GM23248 (cell line): Measurements from ENCODE around the gene TRIM63. TPM values are rescaled to one million over a fixed set of nuclear protein-coding genes. Genes with fewer than 3 reads are reported as not detected.

Experiments
- DNase-seq: peaks from one replicate; pipeline ENCODE4 v3.0.0-alpha.2; 2015
- H2AFZ ChIP-seq: fragments of 200-600 bp; sonication (generic); 2 replicates; pipeline ENCODE4 v1.6.1; 2016; ENCODE audit warnings: antibody characterized with exemption
- H3F3A ChIP-seq: fragments of 200-600 bp; sonication (generic); 2 replicates; pipeline ENCODE4 v1.6.1; 2016; ENCODE audit warnings: mild to moderate bottlenecking, antibody characterized with exemption, mixed run types; ENCODE audit not compliant: insufficient read depth
- H3K27ac ChIP-seq: fragments of 200-600 bp; sonication (generic); 2 replicates; pipeline ENCODE4 v1.5.1; 2016; ENCODE audit warnings: mild to moderate bottlenecking
- H3K27me3 ChIP-seq: fragments of 200-600 bp; sonication (generic); replicated peaks from 2 replicates; pipeline ENCODE4 v1.6.1; 2016; ENCODE audit warnings: mild to moderate bottlenecking; ENCODE audit not compliant: insufficient read depth
- H3K36me3 ChIP-seq: fragments of 200-600 bp; sonication (generic); 2 replicates; pipeline ENCODE4 v1.6.1; 2016; ENCODE audit warnings: low read depth, mild to moderate bottlenecking
- H3K4me1 ChIP-seq: fragments of 200-600 bp; sonication (generic); 2 replicates; pipeline ENCODE4 v1.6.1; 2016; ENCODE audit warnings: mild to moderate bottlenecking; ENCODE audit not compliant: insufficient read depth
- H3K4me2 ChIP-seq: fragments of 200-600 bp; sonication (generic); one replicate; pipeline ENCODE4 v1.6.1; 2016; ENCODE audit warnings: mild to moderate bottlenecking; ENCODE audit not compliant: unreplicated experiment
- H3K4me3 ChIP-seq: fragments of 200-600 bp; sonication (generic); 2 replicates; pipeline ENCODE4 v1.5.1; 2016; ENCODE audit warnings: mild to moderate bottlenecking
- H3K79me2 ChIP-seq: fragments of 200-600 bp; sonication (generic); 2 replicates; pipeline ENCODE4 v1.6.1; 2016; ENCODE audit warnings: mild to moderate bottlenecking; ENCODE audit not compliant: insufficient read depth
- H3K9ac ChIP-seq: fragments of 200-600 bp; sonication (generic); 2 replicates; pipeline ENCODE4 v1.6.1; 2016; ENCODE audit warnings: mild to moderate bottlenecking
- H3K9me2 ChIP-seq: fragments of 200-600 bp; sonication (generic); 2 replicates; pipeline ENCODE4 v1.6.1; 2016; ENCODE audit warnings: mixed run types, mild to moderate bottlenecking, moderate library complexity; ENCODE audit not compliant: insufficient read depth
- H3K9me3 ChIP-seq: fragments of 200-600 bp; sonication (generic); one replicate; pipeline ENCODE4 v1.6.1; 2017; ENCODE audit warnings: low read depth
- H4K20me1 ChIP-seq: fragments of 200-600 bp; sonication (generic); 2 replicates; pipeline ENCODE4 v1.6.0; 2016; ENCODE audit not compliant: insufficient read depth
- EZH2 ChIP-seq: fragments of 200-600 bp; sonication (generic); IDR thresholded peaks from 2 replicates; pipeline ENCODE4 v1.6.1; 2018; ENCODE audit warnings: antibody characterized with exemption, mild to moderate bottlenecking; ENCODE audit not compliant: insufficient read depth, poor library complexity, severe bottlenecking
- EZH2phosphoT487 ChIP-seq: fragments of 200-600 bp; sonication (generic); IDR thresholded peaks from 2 replicates; pipeline ENCODE4 v1.6.1; 2018; ENCODE audit warnings: antibody characterized with exemption, moderate library complexity, mild to moderate bottlenecking, low read depth; ENCODE audit not compliant: insufficient read depth
- WGBS, 2 experiments: methylation state at CpG; one replicate each; pipeline ENCODE4 v1.1.6; 2015 to 2017; ENCODE audit warnings: low lambda C conversion rate in 2 of 2, low coverage in 1 of 2; ENCODE audit errors: missing lambda C conversion rate in 2 of 2; 5-methylcytosine and 5-hydroxymethylcytosine counted together
- in situ Hi-C: fragments of 300-500 bp; cut with MboI; formaldehyde crosslinking; loops from 2 replicates; pipeline ENCODE4 v1.15.0; 2020
- polyA plus RNA-seq: library from polyadenylated mRNA; unstranded; fragments of >200 nt; fragmentation: Nextera tagmentation; extraction: Ambion mirVana; gene quantifications from 2 replicates; pipeline ENCODE4 v1.2.1, GENCODE V29; 2016
- total RNA-seq: library from RNA; depleted of rRNA; stranded (reverse); fragments of >200 nt; shearing (Covaris generic); gene quantifications from 2 replicates; pipeline ENCODE4 v1.2.3, GENCODE V29; 2014

TRIM63 gene
- total and polyA plus RNA-seq, 2 experiments from 2014 or later, result not detected

- Histone ChIP-seq H3K4me1 (no peaks in the 10 kb centered on the region), H3K36me3 (no peaks in the 10 kb centered on the region), H3K4me3 (no peak overlapping the region), H3K27ac (no peak overlapping the region), H4K20me1 (no peaks in the 10 kb centered on the region), H3F3A (no peaks in the 10 kb centered on the region), H3K4me2 (no peak overlapping the region), H3K79me2 (no peaks in the 10 kb centered on the region), H3K9me3 (no peaks in the 10 kb centered on the region), H3K9me2 (no peaks in the 10 kb centered on the region), H3K27me3 (peaks cover 52% of the 10 kb centered on the region), H2AFZ (no peak overlapping the region), H3K9ac (no peak overlapping the region)
- TF ChIP-seq EZH2phosphoT487 (no peak), EZH2 (no peak)
- in situ Hi-C loops, result no loop called here
- WGBS, 2 experiments, result 17 to 30% methylated on average over 6 of the region's 6 CpGs
- DNase-seq, result no peak
Observed at GRCh38 chr1:26072305-26072704, 4.9 kb upstream of the TRIM63 start.

- H3K27me3 ChIP-seq, result peaks cover 52% of the 10 kb centered on the region
- no peaks in the 10 kb centered on the region for H4K20me1 ChIP-seq
- no peak overlapping the region for H3K4me2 ChIP-seq
- H3K9me3 ChIP-seq, result no peaks in the 10 kb centered on the region
- H3K27ac ChIP-seq, result no peak overlapping the region
- no peak for TF ChIP-seq EZH2phosphoT487
- TF ChIP-seq EZH2, result no peak
- 77 to 79% methylated on average over 6 of the region's 6 CpGs for WGBS, 2 experiments
- H3K36me3 ChIP-seq, result no peaks in the 10 kb centered on the region
- no peaks in the 10 kb centered on the region for H3K79me2 ChIP-seq
- in situ Hi-C loops, result no loop called here
- no peaks in the 10 kb centered on the region for H3K9me2 ChIP-seq
- no peak overlapping the region for H3K4me3 ChIP-seq
- H3K9ac ChIP-seq, result no peak overlapping the region
- H3F3A ChIP-seq, result no peaks in the 10 kb centered on the region
- H3K4me1 ChIP-seq, result no peaks in the 10 kb centered on the region
- no peak for DNase-seq
- H2AFZ ChIP-seq, result no peak overlapping the region
Observed at GRCh38 chr1:26070963-26071342, 3.5 kb upstream of the TRIM63 start.

GRCh38 chr1:26070296-26070962 is 3.0 kb upstream of the TRIM63 start:
- H3K9me3 ChIP-seq, result no peaks in the 10 kb centered on the region
- no peak for DNase-seq
- 69 to 76% methylated on average over 4 of the region's 4 CpGs for WGBS, 2 experiments
- H2AFZ ChIP-seq, result no peak overlapping the region
- no peaks in the 10 kb centered on the region for H3F3A ChIP-seq
- H3K9ac ChIP-seq, result no peak overlapping the region
- H3K79me2 ChIP-seq, result no peaks in the 10 kb centered on the region
- H3K36me3 ChIP-seq, result no peaks in the 10 kb centered on the region
- no peaks in the 10 kb centered on the region for H4K20me1 ChIP-seq
- in situ Hi-C loops, result no loop called here
- peaks cover 52% of the 10 kb centered on the region for H3K27me3 ChIP-seq
- no peaks in the 10 kb centered on the region for H3K4me1 ChIP-seq
- H3K4me3 ChIP-seq, result no peak overlapping the region
- TF ChIP-seq EZH2 (no peak), EZH2phosphoT487 (no peak)
- no peak overlapping the region for H3K4me2 ChIP-seq
- H3K9me2 ChIP-seq, result no peaks in the 10 kb centered on the region
- H3K27ac ChIP-seq, result no peak overlapping the region

GRCh38 chr1:26069941-26070295 is 2.5 kb upstream of the TRIM63 start:
- in situ Hi-C loops, result no loop called here
- 27 to 63% methylated on average over 1 of the region's 1 CpG for WGBS, 2 experiments

More at GRCh38 chr1:26069941-26070295, 2.5 kb upstream of the TRIM63 start:
- Histone ChIP-seq H3K27me3 (peaks cover 52% of the 10 kb centered on the region), H3K4me3 (no peak overlapping the region), H3K9me2 (no peaks in the 10 kb centered on the region), H3K9me3 (no peaks in the 10 kb centered on the region), H3K79me2 (no peaks in the 10 kb centered on the region), H3K9ac (no peak overlapping the region), H2AFZ (no peak overlapping the region), H3F3A (no peaks in the 10 kb centered on the region), H3K4me1 (no peaks in the 10 kb centered on the region), H4K20me1 (no peaks in the 10 kb centered on the region), H3K36me3 (no peaks in the 10 kb centered on the region), H3K27ac (no peak overlapping the region), H3K4me2 (no peak overlapping the region)
- DNase-seq, result no peak
- TF ChIP-seq EZH2phosphoT487 (no peak), EZH2 (no peak)
